C4-2B (cell line): ENCODE measurements around the gene ACER1.
A peak's percentile ranks its signal among the peaks of the same experiment; 100 is the strongest.
"Not testable (repeated sequence)": the region's sequence is repeated elsewhere in the genome, so short reads cannot be mapped to it uniquely, and the experiment has no call there.

Experiments used
- H3K27ac ChIP-seq: fragments of 450-650 bp; 2 replicates; pipeline ENCODE4 v1.5.1; 2017
- CTCF ChIP-seq: fragments of 450-650 bp; conservative IDR thresholded peaks from 2 replicates; pipeline ENCODE4 v1.5.1; 2017; ENCODE audit warnings: mild to moderate bottlenecking
- ZFX ChIP-seq: fragments of 450-650 bp; IDR thresholded peaks from 2 replicates; pipeline ENCODE4 v1.6.1; 2017

ACER1 gene

DNA sequence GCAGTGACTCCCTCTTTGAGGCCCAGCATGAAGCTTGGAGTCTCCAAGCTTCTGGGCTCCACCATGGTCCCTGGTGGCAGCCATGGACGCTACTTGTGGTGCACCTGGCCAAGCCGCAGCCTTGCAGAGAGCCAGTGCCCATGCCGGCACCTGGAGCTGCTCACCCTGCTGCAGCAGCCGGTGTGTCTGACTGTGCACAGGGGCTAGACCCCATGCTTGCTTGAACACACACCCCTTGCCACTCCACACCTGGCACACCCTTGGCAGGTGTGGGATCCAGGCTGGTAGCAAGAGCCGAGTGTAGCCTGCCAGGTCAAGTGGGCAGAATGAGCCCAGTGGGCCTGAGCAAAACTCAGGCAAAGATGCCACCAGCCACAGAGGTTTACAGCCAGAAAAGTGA is 35.0 kb downstream of the ACER1 start:
- H3K27ac ChIP-seq: no peak overlapping the region
- TF ChIP-seq ZFX: no peak
- TF ChIP-seq CTCF: no peak

DNA sequence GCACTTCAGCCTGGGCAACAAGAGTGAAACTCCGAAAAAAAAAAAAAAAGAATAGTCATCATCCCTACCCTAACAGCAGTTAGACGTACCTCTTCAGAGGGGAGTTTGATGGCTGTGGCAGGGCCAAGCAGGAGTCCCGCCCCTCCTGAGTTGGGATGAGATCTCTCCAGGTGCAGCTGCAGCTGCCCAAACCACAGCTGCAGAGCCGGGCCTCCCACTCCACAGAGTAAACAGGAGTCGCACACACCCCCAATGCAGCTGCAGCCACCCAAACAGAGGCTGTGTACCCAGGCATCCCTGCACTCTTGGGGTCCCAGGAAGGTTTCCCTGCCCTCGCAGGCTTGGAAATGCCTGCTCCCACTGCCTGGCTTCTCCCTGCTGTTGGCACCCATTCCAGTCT is 36.2 kb downstream of the ACER1 start:
- no peak overlapping the region for H3K27ac ChIP-seq
- TF ChIP-seq CTCF: no peak
- TF ChIP-seq ZFX: no peak

DNA sequence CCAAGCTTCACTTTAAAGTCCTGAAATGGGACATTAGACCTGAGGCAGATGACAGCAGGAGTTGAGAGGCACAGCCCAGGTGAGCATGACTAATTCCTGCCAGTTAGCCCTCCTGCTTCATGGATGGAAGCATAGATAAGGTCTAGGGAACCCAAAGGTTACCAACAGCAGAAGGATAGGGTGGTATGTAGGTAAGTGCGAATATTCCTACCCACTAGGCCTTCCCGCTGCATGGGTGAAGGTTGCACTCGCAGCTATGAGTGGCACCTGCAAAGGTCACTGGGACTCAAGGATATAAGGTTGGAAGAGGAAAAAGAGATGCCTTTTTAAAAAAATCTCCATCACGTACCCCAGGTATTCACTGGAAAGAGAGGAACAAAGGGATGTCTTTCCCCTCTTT is 41.4 kb downstream of the ACER1 start:
- TF ChIP-seq CTCF (no peak), ZFX (no peak)
- no peak overlapping the region for H3K27ac ChIP-seq

DNA sequence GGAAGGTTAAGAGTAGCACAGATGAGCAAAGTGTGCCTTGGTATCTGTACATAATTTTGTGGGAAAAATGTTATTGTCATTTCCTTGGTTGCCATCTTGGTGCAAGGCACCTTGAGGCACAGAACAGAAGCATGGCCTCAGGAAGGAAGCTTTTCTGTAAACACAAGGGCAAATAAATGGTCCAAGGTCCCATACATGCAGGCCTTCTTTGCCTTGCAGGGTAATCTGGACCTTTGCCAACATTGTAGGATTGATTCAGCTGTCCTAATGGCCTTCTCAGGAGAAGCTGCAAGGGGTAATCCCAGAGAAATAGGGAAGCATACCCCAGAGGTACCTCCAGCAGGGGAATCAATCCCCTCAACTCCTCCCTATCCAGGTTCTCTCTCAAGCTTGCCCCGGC is 44.7 kb downstream of the ACER1 start:
- TF ChIP-seq ZFX: no peak
- TF ChIP-seq CTCF: no peak
- no peak overlapping the region for H3K27ac ChIP-seq

DNA sequence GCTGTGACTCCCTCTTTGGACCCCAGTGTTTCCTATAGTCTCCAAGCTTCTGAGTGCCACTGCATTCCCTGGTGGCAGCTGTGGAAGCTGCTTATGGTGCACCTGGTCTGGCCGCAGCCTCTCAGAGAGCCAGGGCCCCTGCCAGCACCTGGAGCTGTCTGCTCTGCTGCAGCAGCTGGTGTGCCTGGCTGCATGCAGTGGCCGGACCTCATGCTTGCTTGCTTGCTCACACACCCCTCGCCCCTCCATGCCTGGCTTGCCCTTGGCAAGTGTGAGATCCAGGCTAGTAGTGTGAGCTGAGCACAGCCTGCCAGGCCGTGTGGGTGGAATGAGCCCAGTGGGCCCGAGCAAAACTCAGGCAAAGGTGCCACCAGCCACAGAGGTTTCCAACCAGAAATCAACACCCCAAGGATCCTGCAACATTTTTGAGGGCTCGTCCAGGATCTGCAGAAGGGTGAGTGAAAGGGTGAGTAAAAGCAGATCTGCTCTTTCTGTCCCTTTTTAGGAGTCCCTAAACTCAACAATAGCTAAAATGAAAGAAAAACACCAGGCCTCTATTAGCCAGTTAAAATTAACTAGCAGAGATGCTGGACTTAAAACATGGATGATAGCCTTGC is 46.0 kb downstream of the ACER1 start:
- TF ChIP-seq CTCF (no peak), ZFX (no peak)
- no peak overlapping the region for H3K27ac ChIP-seq

GRCh38 chr19:6286676-6287075 is 46.7 kb downstream of the ACER1 start:
- no peak for TF ChIP-seq CTCF
- TF ChIP-seq ZFX: no peak
- H3K27ac ChIP-seq: no peak overlapping the region

DNA sequence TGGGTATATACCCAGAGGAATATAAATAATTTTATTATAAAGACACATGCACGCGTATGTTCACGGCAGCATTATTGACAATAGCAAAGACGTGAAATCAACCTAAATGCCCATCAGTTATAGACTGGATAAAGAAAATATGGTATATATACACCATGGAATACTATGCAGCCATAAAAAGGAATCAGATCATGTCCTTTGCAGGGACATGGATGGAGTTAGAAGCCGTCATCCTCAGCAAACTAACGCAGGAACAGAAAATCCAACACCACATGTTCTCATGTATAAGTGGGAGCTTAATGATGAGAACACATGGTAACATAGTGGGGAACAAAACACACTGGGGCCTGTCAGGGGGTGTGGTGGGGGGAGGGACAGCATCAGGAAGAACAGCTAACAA is 51.0 kb downstream of the ACER1 start:
- not testable (repeated sequence) for H3K27ac ChIP-seq

- TF ChIP-seq CTCF (peak; percentile 96), ZFX (no peak)
- H3K27ac ChIP-seq: peak within 1 kb of the TSS; percentile 94
Observed at GRCh38 chr19:6279931-6280591, 53.4 kb downstream of the ACER1 start, which contains the start of gene MLLT1. Gene MLLT1 (minus strand): TSS chr19:6279975. CDS start chr19:6279784, 191 bp downstream.
